T-helper 1 cell (primary cell): ENCODE results near the gene CHRFAM7A.
"Not testable (repeated sequence)": the region's sequence is repeated elsewhere in the genome, so short reads cannot be mapped to it uniquely, and the experiment has no call there.

Source experiments
- DNase-seq, 5 donors: peaks; one replicate each; pipeline ENCODE4 v3.0.0-alpha.2; 2012 to 2020
- total RNA-seq, 4 donors: gene quantifications; one replicate each; lab custom pipeline; 2026; lab: John Stamatoyannopoulos, UW

The CHRFAM7A gene
- 0 to 0.15 (median 0) reads per million in 4 donors for total RNA-seq

GRCh38 chr15:30392766-30393663 is at the start of gene CHRFAM7A:
Gene CHRFAM7A, minus strand, starts transcription at chr15:30393540. Its CDS starts 10,189 bp downstream, at chr15:30383351.
- DNase-seq: not testable (repeated sequence)

GRCh38 chr15:30438348-30438747 is 45.0 kb upstream of the CHRFAM7A start:
- DNase-seq: not testable (repeated sequence)

DNA sequence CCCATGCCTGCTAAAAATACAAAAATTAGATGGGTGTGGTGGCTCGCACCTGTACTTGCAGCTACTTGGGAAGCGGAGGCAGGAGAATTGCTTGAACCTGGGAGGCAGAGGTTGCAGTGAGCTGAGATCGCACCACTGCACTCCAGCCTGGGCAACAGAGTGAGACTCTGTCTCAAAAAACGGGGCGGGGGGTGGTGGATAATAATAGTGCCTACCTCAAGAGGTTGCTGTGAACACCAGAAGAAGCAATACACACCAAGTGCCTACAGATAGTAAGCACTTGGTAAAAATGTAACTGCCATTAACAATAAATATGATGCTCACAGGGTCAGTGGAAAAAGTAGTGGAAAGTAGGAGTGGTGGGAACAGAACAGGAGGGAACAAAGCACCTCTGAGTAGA is 42.5 kb upstream of the CHRFAM7A start:
- not testable (repeated sequence) for DNase-seq

- not testable (repeated sequence) for DNase-seq
Observed at GRCh38 chr15:30420723-30421122, 27.4 kb upstream of the CHRFAM7A start.

DNA sequence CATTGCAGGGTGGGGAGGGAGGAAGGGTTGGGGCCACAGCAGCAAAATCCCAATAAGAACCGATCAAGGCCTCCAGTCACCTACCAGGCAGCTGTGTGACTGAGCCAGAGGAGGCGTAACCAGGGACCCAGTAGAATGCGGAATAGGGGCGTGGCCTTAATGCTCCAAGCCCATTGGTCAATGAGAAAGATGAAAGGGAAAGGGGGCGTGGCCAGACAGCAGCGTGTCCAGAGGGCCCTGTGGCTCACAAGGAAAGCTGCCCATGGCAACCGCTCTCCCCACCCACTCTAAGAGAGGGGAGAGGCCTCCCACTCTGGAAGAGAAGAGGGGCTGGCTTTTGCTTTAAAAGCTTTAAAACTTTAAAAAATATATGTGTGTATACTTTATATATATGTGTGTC is 20.8 kb upstream of the CHRFAM7A start, which contains the start of gene GOLGA8R:
Gene GOLGA8R (minus strand): TSS at position 101 of the 400 bp plus-strand sequence. CDS start 98 bp downstream, at position 3.
- not testable (repeated sequence) for DNase-seq

GRCh38 chr15:30407636-30408035 is 14.3 kb upstream of the CHRFAM7A start:
- DNase-seq: not testable (repeated sequence)

DNA sequence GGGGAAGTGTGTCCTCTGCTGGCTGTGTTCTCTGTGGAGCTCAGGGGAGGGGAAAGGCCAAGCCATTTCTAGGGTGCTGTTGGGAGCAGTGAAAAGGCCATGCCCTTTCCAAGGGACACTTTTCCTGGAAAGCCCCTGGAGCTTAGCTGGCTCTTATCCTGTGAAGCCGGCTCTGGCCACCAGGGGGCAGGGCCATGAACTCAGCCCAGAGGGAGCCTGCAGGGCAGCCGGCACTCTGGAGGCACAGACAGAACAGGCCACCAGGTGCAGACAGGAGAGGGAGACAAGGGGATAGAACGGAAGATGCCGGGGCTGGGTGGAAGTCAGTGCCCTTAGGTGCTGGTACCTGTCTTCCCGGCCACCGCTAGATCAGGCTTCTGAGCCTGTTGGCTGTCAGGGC is 5.6 kb upstream of the CHRFAM7A start:
- peak in 4 of 5 donors; percentile 10 to 32 (median 16) for DNase-seq

- DNase-seq: not testable (repeated sequence)
Observed at GRCh38 chr15:30393664-30393991, 288 bp upstream of the CHRFAM7A start.

GRCh38 chr15:30386318-30386887 is 6.9 kb downstream of the CHRFAM7A start:
- DNase-seq: not testable (repeated sequence)

GRCh38 chr15:30377082-30377413 is 16.3 kb downstream of the CHRFAM7A start:
- DNase-seq: not testable (repeated sequence)

GRCh38 chr15:30376375-30377081 is 16.8 kb downstream of the CHRFAM7A start:
- not testable (repeated sequence) for DNase-seq

DNA sequence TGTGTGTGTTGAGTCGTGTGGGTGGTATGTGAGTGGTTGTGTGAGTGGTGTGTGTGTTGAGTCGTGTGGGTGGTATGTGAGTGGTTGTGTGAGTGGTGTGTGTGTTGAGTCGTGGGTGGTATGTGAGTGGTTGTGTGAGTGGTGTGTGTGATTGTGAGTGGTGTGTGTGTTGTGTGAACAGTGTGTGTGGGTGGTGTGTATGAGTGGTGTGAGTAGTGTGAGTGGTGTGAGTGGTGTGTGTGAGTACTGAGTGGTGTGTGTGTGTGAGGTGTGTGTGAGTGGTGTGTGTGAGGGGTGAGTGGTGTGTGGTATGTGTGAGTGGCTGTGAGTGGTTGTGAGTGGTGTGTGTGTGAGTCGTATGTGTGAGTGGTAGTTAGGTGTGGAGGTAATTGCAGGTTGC is 17.5 kb downstream of the CHRFAM7A start:
- DNase-seq: not testable (repeated sequence)

DNA sequence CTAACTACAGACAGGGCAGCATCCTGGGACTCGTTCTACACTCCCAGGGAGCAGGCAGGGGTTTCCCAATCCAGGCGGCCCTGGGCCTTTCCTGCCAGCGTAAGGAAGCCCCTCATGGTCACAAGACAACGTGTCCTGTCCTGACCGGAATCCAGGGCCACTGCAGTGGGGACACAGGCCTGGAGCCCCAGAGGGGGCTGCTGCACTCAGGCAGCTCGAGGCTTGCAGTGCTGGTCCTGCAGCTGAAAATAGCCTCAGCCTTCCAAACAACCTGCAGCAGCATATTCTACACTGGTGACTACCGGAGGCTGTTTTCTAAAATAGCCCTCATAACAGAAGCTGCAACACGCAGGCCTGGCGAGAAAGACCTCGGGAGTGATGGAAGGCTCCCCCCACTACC is 18.5 kb downstream of the CHRFAM7A start:
- not testable (repeated sequence) for DNase-seq

- DNase-seq: not testable (repeated sequence)
Observed at GRCh38 chr15:30368271-30368670, 25.1 kb downstream of the CHRFAM7A start.

GRCh38 chr15:30367246-30367645 is 26.1 kb downstream of the CHRFAM7A start:
- not testable (repeated sequence) for DNase-seq

DNA sequence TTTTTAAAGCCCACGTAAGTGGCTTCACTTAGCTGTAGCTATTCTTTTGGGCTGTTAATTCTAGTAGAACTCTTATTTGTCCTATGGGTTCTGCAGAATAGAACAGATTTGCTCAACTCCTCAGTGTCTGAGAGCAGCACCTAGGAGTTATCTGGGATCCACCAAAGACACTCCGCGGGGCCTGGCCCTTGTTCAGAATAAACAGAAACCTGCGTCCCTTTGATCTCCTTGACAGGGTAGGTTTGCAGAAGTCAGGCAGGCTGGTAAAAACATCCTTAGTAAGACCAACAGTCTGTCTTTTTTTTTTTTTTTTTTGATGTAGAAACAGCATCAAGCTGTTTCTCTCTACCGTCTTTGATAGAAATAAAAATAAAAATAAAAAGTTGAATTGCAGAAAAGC is 31.9 kb downstream of the CHRFAM7A start:
- DNase-seq: not testable (repeated sequence)

GRCh38 chr15:30360990-30361389 is 32.4 kb downstream of the CHRFAM7A start:
- DNase-seq: not testable (repeated sequence)

DNA sequence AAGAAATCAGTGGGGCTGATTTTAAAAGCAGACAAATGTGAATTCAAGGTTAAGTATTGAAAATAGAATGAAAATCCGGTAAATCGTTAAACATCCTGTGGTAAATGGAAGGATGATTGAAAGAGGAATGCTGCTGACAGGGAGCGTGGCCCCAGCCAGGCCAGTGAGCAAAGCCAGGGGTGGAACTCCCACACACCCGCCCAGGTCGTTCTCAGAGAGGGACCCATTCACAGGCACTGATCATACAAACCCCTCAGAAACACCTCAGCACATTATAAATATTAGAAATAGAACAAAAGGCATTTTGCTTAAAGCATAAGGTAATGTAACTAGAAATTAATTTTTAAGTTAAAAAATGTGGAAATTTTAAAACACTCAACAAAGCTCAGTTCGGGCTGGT is 38.3 kb downstream of the CHRFAM7A start:
- not testable (repeated sequence) for DNase-seq

GRCh38 chr15:30349803-30350202 is 43.5 kb downstream of the CHRFAM7A start:
- DNase-seq: not testable (repeated sequence)

DNA sequence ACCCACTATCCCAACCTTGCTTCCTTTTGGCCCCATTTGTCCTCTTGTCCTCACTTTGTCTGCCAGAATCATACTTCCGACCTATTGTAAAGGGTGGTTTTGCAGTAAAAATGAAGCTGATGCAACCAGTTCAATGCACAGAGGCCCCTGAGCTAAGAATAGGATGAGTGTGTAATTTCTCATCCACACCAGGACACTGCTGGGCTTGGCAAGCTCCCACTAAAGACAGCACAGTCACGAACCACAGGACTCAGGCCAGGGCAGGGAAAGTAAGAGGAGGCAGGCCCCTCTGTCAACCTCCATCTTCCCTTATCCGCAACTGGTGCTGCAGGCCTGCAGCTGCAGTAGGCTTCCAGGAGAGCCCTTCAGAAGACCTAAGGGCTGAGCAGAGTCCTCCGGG is 56.8 kb downstream of the CHRFAM7A start:
- DNase-seq: not testable (repeated sequence)

DNA sequence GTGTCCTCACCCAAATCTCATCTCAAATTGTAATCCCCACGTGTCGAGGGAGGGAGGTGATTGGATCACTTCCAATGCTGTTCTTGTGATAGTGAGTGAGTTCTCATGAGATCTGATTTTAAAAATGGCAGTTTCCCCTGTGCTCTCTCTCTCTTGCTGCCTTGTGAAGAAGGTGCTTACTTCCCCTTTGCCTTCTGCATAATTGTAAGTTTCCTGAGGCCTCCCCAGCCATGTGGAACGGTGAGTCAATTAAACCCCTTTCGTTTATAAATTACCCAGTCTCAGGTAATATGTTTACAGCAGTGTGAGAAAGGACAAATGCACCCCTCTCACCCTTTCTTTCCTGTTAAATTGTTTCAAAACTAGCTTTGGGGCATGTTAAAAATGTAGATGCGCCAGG is 59.2 kb downstream of the CHRFAM7A start:
- not testable (repeated sequence) for DNase-seq

GRCh38 chr15:30326145-30326544 is 67.2 kb downstream of the CHRFAM7A start:
- peak in 1 of 5 donors; percentile 0 for DNase-seq

GRCh38 chr15:30321063-30321462 is 72.3 kb downstream of the CHRFAM7A start:
- not testable (repeated sequence) for DNase-seq
